Neural progenitor cell (in vitro differentiated cells): Measurements from ENCODE around the gene FGFR2. TPM values are rescaled to one million over a fixed set of nuclear protein-coding genes. Genes with fewer than 3 reads are reported as not detected.

ENCODE experiments used
- DNase-seq: peaks from one replicate; pipeline ENCODE4 v3.0.0-alpha.2; 2016; ENCODE audit warnings: low spot score
- H2AFZ ChIP-seq: fragments of 200-600 bp; sonication (generic); replicated peaks from 2 replicates; pipeline ENCODE4 v1.6.1; 2016; ENCODE audit warnings: antibody characterized with exemption
- H3F3A ChIP-seq: fragments of 200-600 bp; sonication (generic); 2 replicates; pipeline ENCODE4 v1.6.1; 2016; ENCODE audit warnings: antibody characterized with exemption, low read depth
- H3K27ac ChIP-seq: fragments of 200-600 bp; sonication (generic); 2 replicates; pipeline ENCODE4 v1.5.1; 2016; ENCODE audit warnings: mild to moderate bottlenecking
- H3K27me3 ChIP-seq: fragments of 200-600 bp; sonication (generic); 2 replicates; pipeline ENCODE4 v1.6.1; 2016; ENCODE audit warnings: mild to moderate bottlenecking, moderate library complexity
- H3K36me3 ChIP-seq: fragments of 200-600 bp; sonication (generic); 2 replicates; pipeline ENCODE4 v1.5.1; 2016
- H3K4me1 ChIP-seq: fragments of 200-600 bp; sonication (generic); 2 replicates; pipeline ENCODE4 v1.6.1; 2016; ENCODE audit warnings: mixed run types
- H3K4me2 ChIP-seq: fragments of 200-600 bp; sonication (generic); 2 replicates; pipeline ENCODE4 v1.6.1; 2016
- H3K4me3 ChIP-seq: fragments of 200-600 bp; sonication (generic); 2 replicates; pipeline ENCODE4 v1.5.1; 2016
- H3K79me2 ChIP-seq: fragments of 200-600 bp; sonication (generic); 2 replicates; pipeline ENCODE4 v1.6.1; 2016; ENCODE audit warnings: low read depth
- H3K9ac ChIP-seq: fragments of 200-600 bp; sonication (generic); 2 replicates; pipeline ENCODE4 v1.6.1; 2016
- H3K9me3 ChIP-seq: fragments of 200-600 bp; sonication (generic); 2 replicates; pipeline ENCODE4 v1.5.1; 2016; ENCODE audit warnings: low read depth
- H4K20me1 ChIP-seq: fragments of 200-600 bp; sonication (generic); 2 replicates; pipeline ENCODE4 v1.6.1; 2016; ENCODE audit warnings: low read depth
- H3K27ac Mint-ChIP-seq: 3 replicates; pipeline ENCODE4 v1.8.0; 2021; ENCODE audit warnings: mixed read lengths
- H3K27me3 Mint-ChIP-seq: 2 replicates; pipeline ENCODE4 v1.8.0; 2022; ENCODE audit warnings: low read depth, mild to moderate bottlenecking, inconsistent platforms, moderate library complexity, mixed read lengths; ENCODE audit not compliant: insufficient read depth
- H3K36me3 Mint-ChIP-seq: 3 replicates; pipeline ENCODE4 v1.8.0; 2021; ENCODE audit warnings: mixed read lengths
- H3K4me1 Mint-ChIP-seq: 3 replicates; pipeline ENCODE4 v1.8.0; 2021; ENCODE audit warnings: mixed read lengths
- H3K4me3 Mint-ChIP-seq: 3 replicates; pipeline ENCODE4 v1.8.0; 2021; ENCODE audit warnings: mild to moderate bottlenecking, moderate library complexity, mixed read lengths
- H3K9me3 Mint-ChIP-seq: 3 replicates; pipeline ENCODE4 v1.8.0; 2020; ENCODE audit warnings: mixed read lengths
- CTCF ChIP-seq: fragments of 200-600 bp; sonication (generic); IDR thresholded peaks from 2 replicates; pipeline ENCODE4 v1.5.1; 2017; ENCODE audit warnings: antibody characterized with exemption, mild to moderate bottlenecking
- EZH2 ChIP-seq: fragments of 200-600 bp; sonication (generic); IDR thresholded peaks from 2 replicates; pipeline ENCODE4 v1.6.1; 2017; ENCODE audit warnings: antibody characterized with exemption, mild to moderate bottlenecking, moderate library complexity
- EZH2phosphoT487 ChIP-seq: fragments of 200-600 bp; sonication (generic); IDR thresholded peaks from 2 replicates; pipeline ENCODE4 v1.6.1; 2017; ENCODE audit warnings: antibody characterized with exemption
- total RNA-seq: library from RNA; depleted of rRNA; stranded (reverse); fragments of >200 nt; gene quantifications from 2 replicates; pipeline ENCODE4 v1.2.3, GENCODE V29; 2015; ENCODE audit warnings: low replicate concordance

FGFR2 gene
- total RNA-seq, 1 donor from 2014 or later = 99.1 TPM

GRCh38 chr10:121466424-121466823 lies 131.8 kb downstream of the FGFR2 start:
- Histone ChIP-seq H2AFZ (no peak overlapping the region), H3K79me2 (no peaks in the 10 kb centered on the region), H3K27me3 (no peaks in the 10 kb centered on the region), H3F3A (no peaks in the 10 kb centered on the region), H3K27ac (no peak overlapping the region), H3K4me1 (no peaks in the 10 kb centered on the region), H3K9ac (no peak overlapping the region), H3K4me2 (no peak overlapping the region), H3K4me3 (no peak overlapping the region), H4K20me1 (no peaks in the 10 kb centered on the region), H3K36me3 (no peaks in the 10 kb centered on the region), H3K9me3 (no peaks in the 10 kb centered on the region)
- H3K4me3 Mint-ChIP-seq = no peak overlapping the region
- H3K9me3 Mint-ChIP-seq = no peaks in the 10 kb centered on the region
- TF ChIP-seq CTCF = no peak
- no peak for TF ChIP-seq EZH2
- TF ChIP-seq EZH2phosphoT487 = no peak
- H3K36me3 Mint-ChIP-seq = no peaks in the 10 kb centered on the region
- H3K27me3 Mint-ChIP-seq = peaks cover 2% of the 10 kb centered on the region
- no peak overlapping the region for H3K27ac Mint-ChIP-seq
- peaks cover 17% of the 10 kb centered on the region for H3K4me1 Mint-ChIP-seq
- DNase-seq = no peak

GRCh38 chr10:121465215-121465614 lies 133.0 kb downstream of the FGFR2 start:
- Mint-ChIP-seq H3K9me3 (no peaks in the 10 kb centered on the region), H3K27ac (no peak overlapping the region), H3K36me3 (no peaks in the 10 kb centered on the region), H3K4me3 (no peak overlapping the region), H3K4me1 (peaks cover 17% of the 10 kb centered on the region), H3K27me3 (peaks cover 2% of the 10 kb centered on the region)
- Histone ChIP-seq H3K4me3 (no peak overlapping the region), H3K4me2 (no peak overlapping the region), H2AFZ (no peak overlapping the region), H4K20me1 (no peaks in the 10 kb centered on the region), H3K4me1 (no peaks in the 10 kb centered on the region), H3K9ac (no peak overlapping the region), H3K36me3 (no peaks in the 10 kb centered on the region), H3K79me2 (no peaks in the 10 kb centered on the region), H3K27me3 (no peaks in the 10 kb centered on the region), H3F3A (no peaks in the 10 kb centered on the region), H3K27ac (no peak overlapping the region), H3K9me3 (no peaks in the 10 kb centered on the region)
- DNase-seq = no peak
- TF ChIP-seq EZH2phosphoT487 = no peak
- no peak for TF ChIP-seq CTCF
- TF ChIP-seq EZH2 = no peak

GRCh38 chr10:121464517-121464916 lies 133.7 kb downstream of the FGFR2 start:
- DNase-seq = no peak
- Histone ChIP-seq H4K20me1 (no peaks in the 10 kb centered on the region), H3F3A (no peaks in the 10 kb centered on the region), H2AFZ (no peak overlapping the region), H3K36me3 (no peaks in the 10 kb centered on the region), H3K9me3 (no peaks in the 10 kb centered on the region), H3K79me2 (no peaks in the 10 kb centered on the region), H3K9ac (no peak overlapping the region), H3K4me1 (peaks cover 3% of the 10 kb centered on the region), H3K27ac (no peak overlapping the region), H3K4me3 (no peak overlapping the region), H3K4me2 (no peak overlapping the region), H3K27me3 (no peaks in the 10 kb centered on the region)
- H3K4me1 Mint-ChIP-seq = peaks cover 17% of the 10 kb centered on the region
- no peaks in the 10 kb centered on the region for H3K9me3 Mint-ChIP-seq
- TF ChIP-seq CTCF (no peak), EZH2phosphoT487 (no peak), EZH2 (no peak)
- no peak overlapping the region for H3K4me3 Mint-ChIP-seq
- H3K27me3 Mint-ChIP-seq = peaks cover 2% of the 10 kb centered on the region
- no peak overlapping the region for H3K27ac Mint-ChIP-seq
- H3K36me3 Mint-ChIP-seq = no peaks in the 10 kb centered on the region

GRCh38 chr10:121462955-121463354 lies 135.3 kb downstream of the FGFR2 start:
- Histone ChIP-seq H3K4me2 (no peak overlapping the region), H3K4me1 (peaks cover 11% of the 10 kb centered on the region), H3K79me2 (no peaks in the 10 kb centered on the region), H3K36me3 (no peaks in the 10 kb centered on the region), H3K27me3 (no peaks in the 10 kb centered on the region), H3F3A (no peaks in the 10 kb centered on the region), H3K4me3 (no peak overlapping the region), H4K20me1 (no peaks in the 10 kb centered on the region), H3K9me3 (no peaks in the 10 kb centered on the region), H3K9ac (no peak overlapping the region), H2AFZ (no peak overlapping the region), H3K27ac (no peak overlapping the region)
- Mint-ChIP-seq H3K4me1 (peaks cover 21% of the 10 kb centered on the region), H3K27ac (no peak overlapping the region), H3K4me3 (no peak overlapping the region), H3K27me3 (peaks cover 6% of the 10 kb centered on the region), H3K9me3 (no peaks in the 10 kb centered on the region), H3K36me3 (no peaks in the 10 kb centered on the region)
- no peak for TF ChIP-seq CTCF
- TF ChIP-seq EZH2 = no peak
- no peak for TF ChIP-seq EZH2phosphoT487
- DNase-seq = no peak
